Measurements from ENCODE around the gene CAMTA1. TPM values are rescaled to one million over a fixed set of nuclear protein-coding genes. Genes with fewer than 3 reads are reported as not detected.

The CAMTA1 gene
- total and polyA plus RNA-seq, 9 of the 15 experiments (the other 6 are each of a cell fraction or from before 2014, with no cell fraction given), result 43.9 to 161 (median 65.9) TPM

DNA sequence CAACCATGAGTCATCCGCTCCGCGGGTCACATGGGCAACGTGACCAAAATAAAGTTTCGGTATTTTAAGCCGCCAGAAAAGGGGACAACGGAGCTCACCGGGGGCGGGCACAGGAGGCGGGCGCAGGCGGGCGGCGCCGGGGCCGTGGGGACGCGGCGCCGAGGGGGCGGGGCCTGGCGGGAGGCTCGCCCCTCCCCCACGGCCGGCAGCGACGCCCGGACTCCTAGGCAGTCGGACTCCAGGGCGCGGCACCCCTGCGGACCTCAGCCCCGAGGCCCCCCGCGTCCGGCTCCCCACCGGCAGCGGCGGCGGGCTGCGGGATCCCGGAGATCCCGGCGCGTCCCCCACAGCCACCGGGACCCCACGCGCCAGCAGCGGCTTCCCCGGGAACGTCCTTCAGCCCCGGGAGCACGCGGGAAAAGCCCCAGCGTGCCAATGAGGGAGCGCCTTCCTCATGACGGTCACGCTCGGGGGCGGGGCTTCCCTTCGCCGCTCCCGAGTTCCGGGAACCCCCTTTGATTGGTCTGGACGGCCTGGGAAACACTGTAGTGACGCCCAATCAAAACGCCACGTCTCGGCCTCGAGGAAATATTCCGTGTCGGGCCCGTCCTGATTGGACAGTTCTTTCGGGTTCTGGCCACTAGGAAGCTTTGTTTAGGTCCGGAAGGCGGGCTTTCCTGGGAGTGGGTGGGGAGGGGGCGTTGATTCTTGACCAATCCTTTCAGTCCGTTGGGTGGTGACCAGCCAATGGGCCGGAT, 515 bp upstream of the CAMTA1 start (continued):
- TF ChIP-seq ZNF407 (IDR thresholded peaks at IDR 0.05; ENCODE audit: low read depth), result no peak
- TF ChIP-seq BHLHE40 (IDR thresholded peaks at IDR 0.05; ENCODE audit: low read length), result peak; percentile 93
- TF ChIP-seq TBL1XR1 (IDR thresholded peaks at IDR 0.05; ENCODE audit: low read length in 2 of 2), result no peak
- peak; percentile 93 for TF ChIP-seq RBM25 (IDR thresholded peaks at IDR 0.05; ENCODE audit: low read depth, low read length, severe bottlenecking)
- peak in 1 of 2 experiments; percentile 70; a peak in 2 of 4 replicates for TF ChIP-seq HDAC1 (IDR thresholded peaks at IDR 0.05)
- peak; percentile 57; the same call in 1 of the 2 replicates for TF ChIP-seq CREB1 (IDR thresholded peaks at IDR 0.05)
- TF ChIP-seq CREB1 (CRISPR knock-in tag; IDR thresholded peaks at IDR 0.05), result peak; percentile 74
- peak; percentile 68 for TF ChIP-seq POLR2B (IDR thresholded peaks at IDR 0.05; ENCODE audit: low read depth, partially characterized antibody)
- TF ChIP-seq SAFB (IDR thresholded peaks at IDR 0.05; ENCODE audit: borderline replicate concordance, low read depth, low read length), result peak; percentile 97
- no peak for TF ChIP-seq EHMT2 (IDR thresholded peaks at IDR 0.05)
- TF ChIP-seq POLR2A (conservative IDR thresholded peaks at IDR 0.05), result peak; percentile 94
- TF ChIP-seq, protein P1, sequence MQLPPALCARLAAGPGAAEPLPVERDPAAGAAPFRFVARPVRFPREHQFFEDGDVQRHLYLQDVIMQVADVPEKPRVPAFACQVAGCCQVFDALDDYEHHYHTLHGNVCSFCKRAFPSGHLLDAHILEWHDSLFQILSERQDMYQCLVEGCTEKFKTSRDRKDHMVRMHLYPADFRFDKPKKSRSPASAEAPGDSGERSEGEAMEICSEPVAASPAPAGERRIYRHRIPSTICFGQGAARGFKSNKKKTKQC (CRISPR knock-in tag; IDR thresholded peaks at IDR 0.05), result peak; percentile 99
- peak; percentile 57; the same call in 1 of the 2 replicates for TF ChIP-seq CBX1 (IDR thresholded peaks at IDR 0.05; ENCODE audit: low read depth)
- TF ChIP-seq, protein P2, sequence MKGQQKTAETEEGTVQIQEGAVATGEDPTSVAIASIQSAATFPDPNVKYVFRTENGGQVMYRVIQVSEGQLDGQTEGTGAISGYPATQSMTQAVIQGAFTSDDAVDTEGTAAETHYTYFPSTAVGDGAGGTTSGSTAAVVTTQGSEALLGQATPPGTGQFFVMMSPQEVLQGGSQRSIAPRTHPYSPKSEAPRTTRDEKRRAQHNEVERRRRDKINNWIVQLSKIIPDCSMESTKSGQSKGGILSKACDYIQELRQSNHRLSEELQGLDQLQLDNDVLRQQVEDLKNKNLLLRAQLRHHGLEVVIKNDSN (CRISPR knock-in tag; IDR thresholded peaks at IDR 0.05), result peak; percentile 90
- TF ChIP-seq JUND (IDR thresholded peaks at IDR 0.05; ENCODE audit: borderline replicate concordance, low read depth, low read length), result peak; percentile 98
- no peak; the same call in 1 of the 3 replicates for TF ChIP-seq JUND (tag; IDR thresholded peaks at IDR 0.05; ENCODE audit: borderline replicate concordance, low read depth, low read length)
- no peak for TF ChIP-seq PHB2 (IDR thresholded peaks at IDR 0.05; ENCODE audit: low read depth)
- no peak; the same call in 1 of the 2 replicates for TF ChIP-seq JUNB (CRISPR knock-in tag; conservative IDR thresholded peaks at IDR 0.05)
- TF ChIP-seq, protein P3, sequence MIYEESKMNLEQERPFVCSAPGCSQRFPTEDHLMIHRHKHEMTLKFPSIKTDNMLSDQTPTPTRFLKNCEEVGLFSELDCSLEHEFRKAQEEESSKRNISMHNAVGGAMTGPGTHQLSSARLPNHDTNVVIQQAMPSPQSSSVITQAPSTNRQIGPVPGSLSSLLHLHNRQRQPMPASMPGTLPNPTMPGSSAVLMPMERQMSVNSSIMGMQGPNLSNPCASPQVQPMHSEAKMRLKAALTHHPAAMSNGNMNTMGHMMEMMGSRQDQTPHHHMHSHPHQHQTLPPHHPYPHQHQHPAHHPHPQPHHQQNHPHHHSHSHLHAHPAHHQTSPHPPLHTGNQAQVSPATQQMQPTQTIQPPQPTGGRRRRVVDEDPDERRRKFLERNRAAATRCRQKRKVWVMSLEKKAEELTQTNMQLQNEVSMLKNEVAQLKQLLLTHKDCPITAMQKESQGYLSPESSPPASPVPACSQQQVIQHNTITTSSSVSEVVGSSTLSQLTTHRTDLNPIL (CRISPR knock-in tag; IDR thresholded peaks at IDR 0.05), result no peak
